ENCODE results near the gene ARHGAP18.

ARHGAP18 gene

DNA sequence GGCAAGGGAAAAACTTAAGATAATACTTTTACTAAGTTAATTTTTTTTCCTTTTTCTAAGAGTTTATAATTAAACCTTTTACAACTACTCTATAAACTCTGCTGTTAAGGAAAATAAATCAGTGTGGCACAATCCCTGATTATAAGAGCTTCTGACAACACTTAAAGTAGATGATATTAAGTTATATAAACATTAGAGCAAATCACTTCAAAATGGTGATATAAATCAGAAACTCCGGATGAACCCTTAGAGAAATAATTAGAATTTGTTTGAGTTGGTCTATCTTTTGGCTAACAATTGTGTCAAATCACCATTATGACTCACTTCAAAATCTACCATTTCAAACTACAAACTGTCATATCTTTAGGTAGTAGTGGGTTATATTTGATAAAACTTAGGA, 104.9 kb downstream of the ARHGAP18 start:
- POLR2A ChIA-PET = no interaction called here
- peaks cover 6% of the 10 kb centered on the region; the same call in 1 of the 2 replicates for H3K4me1 ChIP-seq (ENCODE audit: control insufficient read depth, insufficient read depth, low read length)
- no peak overlapping the region for H3K27ac ChIP-seq (ENCODE audit: extremely low read depth, low read depth, low read length)
- CTCF ChIA-PET = interaction anchor here (0.6 to 2.3 kb wide), 5 partner anchors 34 to 417 kb away, joined by 3 to 9 read pairs (median 5); no protein-coding TSS in a partner anchor
- no peak overlapping the region for H3K4me3 ChIP-seq (ENCODE audit: low read depth, low read length)
- no peaks in the 10 kb centered on the region for H3K36me3 ChIP-seq (ENCODE audit: control insufficient read depth in 2 of 2, insufficient read depth in 1 of 2, low read length in 2 of 2)
- TF ChIP-seq ZNF23 (tag by site-specific recombination; IDR thresholded peaks at IDR 0.05; ENCODE audit: borderline replicate concordance) = no peak
- TF ChIP-seq SP7 (tag by site-specific recombination; IDR thresholded peaks at IDR 0.05) = no peak
- TF ChIP-seq, protein P1, sequence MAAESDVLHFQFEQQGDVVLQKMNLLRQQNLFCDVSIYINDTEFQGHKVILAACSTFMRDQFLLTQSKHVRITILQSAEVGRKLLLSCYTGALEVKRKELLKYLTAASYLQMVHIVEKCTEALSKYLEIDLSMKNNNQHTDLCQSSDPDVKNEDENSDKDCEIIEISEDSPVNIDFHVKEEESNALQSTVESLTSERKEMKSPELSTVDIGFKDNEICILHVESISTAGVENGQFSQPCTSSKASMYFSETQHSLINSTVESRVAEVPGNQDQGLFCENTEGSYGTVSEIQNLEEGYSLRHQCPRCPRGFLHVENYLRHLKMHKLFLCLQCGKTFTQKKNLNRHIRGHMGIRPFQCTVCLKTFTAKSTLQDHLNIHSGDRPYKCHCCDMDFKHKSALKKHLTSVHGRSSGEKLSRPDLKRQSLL (tag by site-specific recombination; IDR thresholded peaks at IDR 0.05) = no peak
- no peak for TF ChIP-seq SALL2 (tag by site-specific recombination; IDR thresholded peaks at IDR 0.05; ENCODE audit: borderline replicate concordance)
- H3K9me3 ChIP-seq (ENCODE audit: control insufficient read depth, insufficient read depth, low read depth, low read length) = no peaks in the 10 kb centered on the region

GRCh38 chr6:129604321-129604720, 105.7 kb downstream of the ARHGAP18 start:
- POLR2A ChIA-PET = no interaction called here
- H3K9me3 ChIP-seq (ENCODE audit: control insufficient read depth, insufficient read depth, low read depth, low read length) = no peaks in the 10 kb centered on the region
- TF ChIP-seq IKZF3 (tag by site-specific recombination; IDR thresholded peaks at IDR 0.05) (no peak), ZNF521 (tag by site-specific recombination; IDR thresholded peaks at IDR 0.05) (no peak), ZNF214 (tag by site-specific recombination; IDR thresholded peaks at IDR 0.05; ENCODE audit: borderline replicate concordance) (peak; percentile 75; the same call in 1 of the 2 replicates)
- H3K36me3 ChIP-seq (ENCODE audit: control insufficient read depth in 2 of 2, insufficient read depth in 1 of 2, low read length in 2 of 2) = no peaks in the 10 kb centered on the region
- CTCF ChIA-PET = interaction anchor here (1.0 to 2.3 kb wide), 4 partner anchors 127 to 417 kb away, joined by 3 to 9 read pairs (median 7); no protein-coding TSS in a partner anchor
- no peak overlapping the region for H3K27ac ChIP-seq (ENCODE audit: extremely low read depth, low read depth, low read length)
- H3K4me3 ChIP-seq (ENCODE audit: low read depth, low read length) = no peak overlapping the region
- peaks cover 1% of the 10 kb centered on the region; the same call in 1 of the 2 replicates for H3K4me1 ChIP-seq (ENCODE audit: control insufficient read depth, insufficient read depth, low read length)

- no peaks in the 10 kb centered on the region for H3K4me1 ChIP-seq (ENCODE audit: control insufficient read depth, insufficient read depth, low read length)
- ChIA-PET POLR2A (no interaction called here), CTCF (interaction anchor here (0.7 to 2.3 kb wide), 3 partner anchors 103 to 418 kb away, joined by 3 to 9 read pairs (median 7); no protein-coding TSS in a partner anchor)
- no peaks in the 10 kb centered on the region for H3K36me3 ChIP-seq (ENCODE audit: control insufficient read depth in 2 of 2, insufficient read depth in 1 of 2, low read length in 2 of 2)
- no peak overlapping the region for H3K27ac ChIP-seq (ENCODE audit: extremely low read depth, low read depth, low read length)
- no peak overlapping the region for H3K4me3 ChIP-seq (ENCODE audit: low read depth, low read length)
- no peaks in the 10 kb centered on the region for H3K9me3 ChIP-seq (ENCODE audit: control insufficient read depth, insufficient read depth, low read depth, low read length)
- TF ChIP-seq ZNF221 (tag by site-specific recombination; IDR thresholded peaks at IDR 0.05; ENCODE audit: borderline replicate concordance) = no peak
- TF ChIP-seq YY1 (tag by site-specific recombination; IDR thresholded peaks at IDR 0.05) = no peak
- no peak for TF ChIP-seq ZSCAN5A (tag by site-specific recombination; IDR thresholded peaks at IDR 0.05)
- TF ChIP-seq, protein P2, sequence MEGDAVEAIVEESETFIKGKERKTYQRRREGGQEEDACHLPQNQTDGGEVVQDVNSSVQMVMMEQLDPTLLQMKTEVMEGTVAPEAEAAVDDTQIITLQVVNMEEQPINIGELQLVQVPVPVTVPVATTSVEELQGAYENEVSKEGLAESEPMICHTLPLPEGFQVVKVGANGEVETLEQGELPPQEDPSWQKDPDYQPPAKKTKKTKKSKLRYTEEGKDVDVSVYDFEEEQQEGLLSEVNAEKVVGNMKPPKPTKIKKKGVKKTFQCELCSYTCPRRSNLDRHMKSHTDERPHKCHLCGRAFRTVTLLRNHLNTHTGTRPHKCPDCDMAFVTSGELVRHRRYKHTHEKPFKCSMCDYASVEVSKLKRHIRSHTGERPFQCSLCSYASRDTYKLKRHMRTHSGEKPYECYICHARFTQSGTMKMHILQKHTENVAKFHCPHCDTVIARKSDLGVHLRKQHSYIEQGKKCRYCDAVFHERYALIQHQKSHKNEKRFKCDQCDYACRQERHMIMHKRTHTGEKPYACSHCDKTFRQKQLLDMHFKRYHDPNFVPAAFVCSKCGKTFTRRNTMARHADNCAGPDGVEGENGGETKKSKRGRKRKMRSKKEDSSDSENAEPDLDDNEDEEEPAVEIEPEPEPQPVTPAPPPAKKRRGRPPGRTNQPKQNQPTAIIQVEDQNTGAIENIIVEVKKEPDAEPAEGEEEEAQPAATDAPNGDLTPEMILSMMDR (tag by site-specific recombination; IDR thresholded peaks at IDR 0.05) = no peak
- no peak for TF ChIP-seq ZBTB20 (tag by site-specific recombination; IDR thresholded peaks at IDR 0.05)
- no peak for TF ChIP-seq REPIN1 (tag by site-specific recombination; IDR thresholded peaks at IDR 0.05; ENCODE audit: low read depth)
- TF ChIP-seq ZIC2 (tag by site-specific recombination; IDR thresholded peaks at IDR 0.05) = no peak
- no peak for TF ChIP-seq SP2 (tag by site-specific recombination; IDR thresholded peaks at IDR 0.05)
- no peak for TF ChIP-seq ZNF48 (tag by site-specific recombination; IDR thresholded peaks at IDR 0.05)
- TF ChIP-seq ZNF555 (tag by site-specific recombination; conservative IDR thresholded peaks at IDR 0.05) = no peak
- TF ChIP-seq PRDM2 (tag by site-specific recombination; IDR thresholded peaks at IDR 0.05; ENCODE audit: borderline replicate concordance) = no peak
- TF ChIP-seq HOXD13 (CRISPR knock-in tag; IDR thresholded peaks at IDR 0.05; ENCODE audit: borderline replicate concordance) = no peak
- TF ChIP-seq PBX3 (CRISPR knock-in tag; IDR thresholded peaks at IDR 0.05) = no peak
Measured at GRCh38 chr6:129603741-129604140, 106.2 kb downstream of the ARHGAP18 start.
